GM18858 (cell line): ENCODE results near the gene IGF2R.
"Not testable (repeated sequence)": the region's sequence is repeated elsewhere in the genome, so short reads cannot be mapped to it uniquely, and the experiment has no call there.

Experiments used
- ATAC-seq: cut with Tn5 transposase; IDR thresholded peaks from one replicate; pipeline ENCODE4 v1.9.1; 2021; ENCODE audit not compliant: unreplicated experiment

IGF2R gene

DNA sequence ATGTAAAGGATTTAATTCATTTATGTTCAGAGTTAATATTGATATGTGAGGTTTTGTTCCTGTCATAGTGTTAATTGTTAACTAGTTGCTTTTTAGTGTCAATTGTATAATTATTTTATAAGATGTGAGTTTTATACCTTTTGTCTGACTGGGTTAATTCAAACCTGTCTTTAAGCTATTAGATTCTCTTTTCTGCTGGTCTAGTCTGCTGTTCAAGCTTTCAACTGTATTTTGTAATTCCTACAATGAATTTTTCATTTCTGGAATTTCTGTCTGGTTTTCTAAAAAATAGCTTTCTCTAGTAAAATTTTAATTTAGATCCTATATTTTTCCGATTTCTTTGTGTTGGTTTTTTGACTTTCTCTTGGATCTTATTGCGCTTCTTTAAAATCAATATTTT, 26.5 kb downstream of the IGF2R start:
- ATAC-seq = no peak

DNA sequence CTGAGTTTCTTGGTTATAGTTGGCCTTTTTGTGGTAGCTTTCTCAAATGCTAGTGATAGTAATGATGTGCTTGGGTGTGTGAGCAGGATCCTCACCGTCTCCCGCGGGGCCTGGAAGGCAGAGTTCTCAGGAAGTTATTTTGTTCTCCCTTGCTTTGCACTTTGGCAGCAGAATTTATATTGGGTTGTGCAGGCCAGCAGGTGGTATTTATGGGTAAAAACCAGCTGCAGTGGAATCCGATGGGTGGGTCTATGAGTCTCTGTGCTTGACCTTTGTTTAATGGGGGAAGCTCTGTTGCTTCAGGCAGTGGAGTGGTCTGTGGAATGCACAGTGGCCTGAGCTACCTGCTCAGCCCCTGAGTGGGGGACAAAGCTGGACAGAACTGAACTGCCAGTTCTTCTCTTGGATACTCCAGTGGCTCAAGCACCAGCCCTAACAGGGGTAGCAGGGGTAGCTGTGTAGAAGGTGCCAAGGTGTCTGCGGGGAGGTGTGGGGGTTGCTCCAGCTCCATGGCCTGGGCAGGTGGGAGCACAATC, 27.3 kb downstream of the IGF2R start:
- ATAC-seq = no peak

DNA sequence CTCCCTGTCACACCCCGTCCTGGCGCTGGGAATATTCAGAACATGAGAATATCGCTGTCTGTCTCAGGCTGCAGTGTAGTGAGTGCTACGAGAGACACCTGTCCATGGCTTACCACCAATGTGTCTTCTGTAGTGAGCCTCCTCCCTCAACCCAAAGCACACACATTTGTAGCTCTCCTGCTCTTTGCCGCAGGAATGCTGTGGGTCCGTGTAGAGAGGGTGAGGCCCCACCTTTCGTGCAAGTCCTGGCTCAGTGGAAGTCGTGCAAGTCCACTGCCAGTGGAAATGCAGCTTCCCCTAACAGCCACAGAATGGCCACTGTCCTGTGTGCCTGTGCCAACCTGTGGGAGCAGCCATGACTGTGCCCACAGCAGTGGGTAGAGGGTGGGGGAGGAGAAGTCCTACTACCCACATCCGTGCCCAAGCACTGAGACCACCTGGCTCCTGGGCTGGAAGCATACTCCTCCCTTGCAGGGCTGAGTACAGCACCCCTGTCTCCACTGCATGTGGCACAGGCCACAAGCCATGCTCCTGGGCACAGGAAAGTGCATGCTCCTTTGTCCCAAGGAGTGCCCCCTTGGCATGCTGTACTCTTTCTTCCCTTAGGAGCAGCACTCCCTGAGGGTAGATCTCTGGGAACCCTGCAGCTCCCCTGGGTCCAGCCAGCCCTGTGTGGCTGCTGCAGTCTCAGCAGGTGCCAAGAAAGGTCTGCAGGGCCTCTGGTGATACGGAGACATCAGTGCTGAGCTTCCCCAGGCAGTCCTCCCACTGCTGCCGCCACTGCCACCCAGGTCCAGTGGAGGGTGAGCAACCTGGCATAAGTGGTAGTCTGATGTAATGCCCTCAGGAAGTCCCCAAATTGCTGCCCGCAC, 28.0 kb downstream of the IGF2R start:
- no peak for ATAC-seq

DNA sequence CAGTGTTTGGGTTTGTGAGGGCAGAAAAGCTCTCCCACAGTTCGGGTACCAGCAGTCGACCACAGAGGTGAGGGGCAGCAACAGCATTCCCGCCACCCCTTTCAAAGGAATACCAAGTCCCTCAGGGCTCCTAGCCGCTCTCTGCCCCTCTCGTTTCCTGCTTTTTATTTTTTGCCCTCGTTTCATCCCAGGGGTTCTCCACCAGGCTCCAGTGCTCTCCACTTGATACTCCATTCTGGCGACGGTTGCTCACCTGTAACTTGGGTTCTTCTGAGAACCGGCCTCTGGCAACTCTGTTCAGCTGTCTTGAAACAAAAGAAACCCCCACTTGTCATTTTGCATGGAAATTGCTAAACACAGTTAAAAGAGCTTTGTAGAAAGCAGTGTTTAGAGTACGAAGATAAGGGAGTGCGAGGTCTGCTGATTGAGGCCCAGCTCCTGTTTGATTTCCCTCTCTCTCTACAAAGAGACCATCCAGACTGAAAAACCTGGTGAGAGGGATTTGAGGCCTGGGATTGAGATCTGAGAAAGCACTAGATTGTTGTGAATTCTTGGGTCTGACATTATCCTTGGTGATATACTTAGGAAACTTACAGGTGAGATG, 28.7 kb downstream of the IGF2R start:
- ATAC-seq = no peak

DNA sequence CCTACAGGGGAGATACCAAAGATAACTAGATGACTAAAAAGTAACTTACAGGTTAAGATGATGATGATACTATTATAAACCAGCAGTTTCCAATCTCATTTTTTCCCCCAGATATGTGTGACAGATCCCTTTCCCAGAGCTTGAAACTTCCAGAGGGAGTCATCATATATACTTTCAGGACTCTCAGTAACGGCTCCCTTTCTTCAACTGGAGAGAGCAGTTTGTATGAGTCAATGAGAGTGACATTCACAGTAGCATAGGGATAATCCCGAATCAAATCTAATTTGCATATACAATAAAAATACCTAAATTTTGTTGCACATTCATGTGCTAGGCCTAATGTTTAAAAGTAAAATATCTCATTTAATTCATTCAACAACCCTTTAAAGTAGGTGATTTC, 29.7 kb downstream of the IGF2R start:
- no peak for ATAC-seq

DNA sequence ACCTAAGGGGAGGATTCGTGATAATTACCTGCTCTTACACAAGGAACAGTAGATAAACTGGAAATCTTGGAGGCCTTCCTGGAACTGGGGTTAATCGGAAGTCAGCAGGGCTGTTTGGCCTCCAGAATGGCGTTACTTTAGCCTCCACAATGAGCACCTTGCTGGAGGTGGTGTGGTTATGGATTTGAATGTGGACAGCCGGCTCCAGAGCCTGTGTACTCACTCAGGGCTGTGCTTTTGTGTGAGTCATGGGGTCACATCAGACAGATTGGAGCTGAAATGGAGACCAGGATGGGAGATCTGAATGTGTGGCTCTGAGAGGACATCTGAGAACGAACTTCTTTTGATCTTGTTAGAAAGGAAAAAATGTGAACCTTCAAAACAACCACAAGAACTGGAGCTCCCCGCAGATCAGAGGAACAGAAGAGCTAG, 30.4 kb downstream of the IGF2R start:
- no peak for ATAC-seq

DNA sequence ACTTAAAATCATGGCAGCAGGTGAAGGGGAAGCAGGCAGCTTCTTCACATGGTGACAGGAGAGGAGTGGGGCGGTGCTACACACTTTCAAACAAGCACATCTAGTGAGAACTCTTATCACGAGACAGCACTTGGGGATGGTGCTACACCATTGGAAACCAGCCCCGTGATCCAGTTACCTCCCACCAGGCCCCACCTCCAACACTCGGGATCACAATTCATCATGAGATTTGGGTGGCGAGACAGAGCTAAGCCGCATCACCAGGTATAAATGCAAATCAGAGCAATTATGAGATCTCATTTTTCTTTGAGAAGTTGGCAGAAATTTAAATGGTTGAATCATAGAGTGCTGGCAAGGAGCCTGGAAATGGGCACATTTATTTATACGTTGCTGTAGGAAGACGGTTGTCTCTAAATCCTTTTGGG, 31.4 kb downstream of the IGF2R start:
- no peak for ATAC-seq

DNA sequence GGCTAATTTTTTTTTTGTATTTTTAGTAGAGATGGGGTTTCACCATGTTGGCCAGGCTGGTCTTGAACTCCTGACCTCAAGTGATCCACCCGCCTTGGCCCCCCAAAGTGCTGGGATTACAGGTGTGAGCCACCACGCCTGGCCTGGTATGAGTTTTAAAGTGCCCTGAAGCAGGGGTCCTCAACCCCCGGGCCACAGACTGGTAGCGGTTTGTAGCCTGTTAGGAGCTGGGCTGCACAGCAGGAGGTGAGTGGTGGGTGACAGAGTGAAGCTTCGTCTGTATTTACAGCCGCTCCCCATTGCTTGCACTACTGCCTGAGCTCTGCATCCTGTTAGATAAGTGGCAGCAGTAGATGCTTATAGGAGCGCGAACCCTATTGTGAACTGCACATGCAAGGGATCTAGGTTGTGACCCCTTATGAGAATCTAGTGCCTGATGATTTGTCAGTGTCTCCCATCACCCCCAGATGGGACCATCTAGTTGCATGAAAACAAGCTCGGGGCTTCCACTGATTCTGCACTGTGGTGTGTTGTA, 32.1 kb downstream of the IGF2R start:
- not testable (repeated sequence) for ATAC-seq

DNA sequence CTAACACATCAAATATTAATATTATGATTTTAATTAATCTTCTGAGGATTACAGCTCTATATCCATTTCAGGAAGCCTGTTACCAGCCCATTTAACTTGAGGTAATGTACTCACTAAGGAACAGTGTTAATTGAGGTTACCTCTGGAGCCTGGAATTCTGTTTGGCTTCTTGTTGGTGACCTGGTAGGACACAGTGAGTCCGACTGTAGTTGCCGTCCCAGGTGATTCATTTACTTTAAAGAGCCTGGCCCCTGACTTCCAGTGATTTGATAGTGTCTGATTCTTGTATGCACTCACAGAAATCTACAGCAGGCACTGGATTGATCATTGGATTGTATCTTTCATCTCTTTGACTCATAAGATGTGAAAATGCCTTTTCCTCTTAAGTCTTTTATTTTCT, 34.0 kb downstream of the IGF2R start:
- no peak for ATAC-seq

DNA sequence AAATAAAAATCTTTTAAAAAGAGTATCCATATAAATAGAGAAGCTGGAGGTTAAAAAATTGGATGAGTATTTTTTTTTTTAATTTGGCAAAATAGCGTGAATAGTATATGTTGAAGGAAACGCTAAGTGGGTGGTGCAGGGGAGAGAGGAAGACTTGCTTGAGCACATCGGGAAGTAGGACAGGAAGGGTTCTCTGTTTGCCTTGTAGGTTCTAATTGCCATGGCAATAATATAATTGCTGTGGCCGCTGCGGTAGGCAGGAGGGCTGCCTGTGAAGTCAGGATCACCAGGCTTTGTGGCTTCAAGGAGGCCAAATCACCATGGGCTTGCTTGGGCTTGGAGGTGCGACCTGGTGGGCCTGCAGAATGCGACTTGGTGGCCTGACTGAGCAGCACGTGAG, 35.1 kb downstream of the IGF2R start:
- ATAC-seq = no peak

DNA sequence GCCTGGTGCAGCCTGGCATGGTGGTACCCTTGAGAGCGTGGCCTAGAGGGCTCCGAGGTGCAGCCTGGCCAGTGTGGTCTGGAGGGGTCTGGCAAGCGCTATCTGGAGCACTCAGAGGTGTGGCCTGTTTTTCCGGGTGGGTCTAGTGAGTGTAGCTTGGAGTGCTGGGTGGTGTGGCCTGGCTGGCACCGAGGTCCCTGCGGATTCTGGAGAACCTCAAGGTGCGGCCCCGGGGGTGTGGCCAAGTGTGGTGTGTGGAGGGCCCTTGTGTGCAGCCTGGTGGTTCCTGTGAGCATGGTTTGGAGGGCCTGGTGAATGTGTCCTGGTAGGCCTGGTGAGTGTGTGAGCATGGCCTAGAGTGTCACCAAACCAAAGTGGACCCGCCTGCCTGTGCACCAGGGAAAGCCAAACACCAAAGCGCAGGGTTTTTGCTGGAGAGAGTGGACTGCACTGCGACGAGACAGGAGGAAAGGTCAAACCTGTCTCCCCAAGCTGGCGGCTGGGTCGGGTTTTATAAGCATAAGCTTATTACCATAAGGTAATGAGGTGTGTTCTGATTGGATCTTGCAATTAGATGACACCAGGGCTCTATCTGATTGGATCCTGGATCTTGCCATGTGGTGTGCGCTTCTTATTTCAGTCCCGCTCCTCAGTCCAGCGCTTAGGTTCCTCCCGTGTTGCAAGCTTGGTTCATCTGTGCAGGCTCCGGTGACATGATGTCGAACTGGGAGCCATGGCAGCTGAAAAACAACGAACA, 35.7 kb downstream of the IGF2R start:
- no peak for ATAC-seq

DNA sequence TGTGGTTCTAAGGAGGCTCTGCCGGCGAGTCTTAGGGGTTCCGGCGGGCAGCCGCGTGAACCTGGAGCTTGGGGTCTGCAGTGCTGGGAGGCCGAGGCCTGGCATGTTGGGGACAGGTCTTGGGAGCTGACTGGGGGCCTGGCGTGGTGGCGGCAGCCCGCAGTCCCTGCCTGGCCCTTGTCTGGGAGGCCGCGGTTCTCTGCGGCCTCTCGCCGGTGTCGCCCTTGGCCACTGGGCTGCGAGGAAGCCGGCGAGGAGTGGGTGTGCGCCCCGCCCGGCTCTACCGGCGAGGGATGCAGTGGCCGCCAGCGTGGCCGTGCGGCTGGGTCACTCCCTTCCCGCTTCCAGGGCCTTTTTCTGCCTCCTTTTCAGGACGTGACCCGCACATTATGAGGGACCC, 36.3 kb downstream of the IGF2R start:
- no peak for ATAC-seq

DNA sequence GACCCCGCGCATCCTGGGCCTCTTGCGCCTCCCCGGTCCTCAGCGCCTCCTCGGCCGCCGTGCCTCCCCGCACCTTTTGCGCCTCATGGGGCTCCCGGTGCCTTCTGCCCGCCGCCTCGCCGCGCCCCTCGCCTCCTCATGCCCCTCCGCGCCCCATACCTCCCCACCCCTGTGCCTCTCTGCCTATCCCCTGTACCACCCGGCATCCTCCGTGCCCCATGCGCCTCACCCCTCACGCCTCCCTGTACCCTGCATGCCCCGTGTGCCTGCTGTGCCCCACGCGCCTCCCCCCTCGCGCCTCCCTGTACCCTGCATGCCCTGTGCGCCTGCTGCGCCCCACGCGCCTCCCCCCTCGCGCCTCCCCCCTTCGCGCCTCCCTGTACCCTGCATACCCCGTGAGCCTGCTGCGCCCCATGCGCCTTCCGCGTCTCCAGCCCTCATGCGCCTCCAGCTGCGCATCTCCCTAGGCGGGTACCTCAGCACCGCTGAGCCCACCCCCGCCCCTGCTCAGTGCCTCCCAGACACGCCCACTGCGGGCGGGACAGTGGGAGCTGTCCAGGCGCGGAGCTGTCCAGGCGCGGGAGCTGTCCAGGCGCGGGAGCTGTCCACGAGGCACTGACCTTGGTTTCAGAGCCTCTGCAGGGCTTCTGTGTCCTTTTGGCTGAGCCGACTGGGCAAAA, 37.1 kb downstream of the IGF2R start:
- ATAC-seq = no peak

DNA sequence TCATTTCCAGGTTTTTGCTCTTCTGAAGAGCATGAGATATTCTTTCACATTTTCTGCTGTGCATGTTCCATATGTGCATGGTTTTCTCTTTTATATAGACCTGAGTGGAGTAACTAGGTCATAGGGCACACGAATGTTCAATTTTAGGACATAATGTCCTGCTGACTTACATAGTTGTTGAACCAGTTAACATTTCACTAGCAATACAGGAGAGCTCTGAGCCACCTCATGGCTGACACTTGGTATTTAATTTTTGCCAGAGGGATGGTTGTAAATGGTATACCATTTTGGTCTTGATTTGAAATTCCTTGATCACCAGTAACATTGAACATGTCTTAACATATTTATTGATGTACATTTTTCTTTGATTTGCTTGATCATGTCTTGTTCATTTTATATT, 38.3 kb downstream of the IGF2R start:
- ATAC-seq = no peak

DNA sequence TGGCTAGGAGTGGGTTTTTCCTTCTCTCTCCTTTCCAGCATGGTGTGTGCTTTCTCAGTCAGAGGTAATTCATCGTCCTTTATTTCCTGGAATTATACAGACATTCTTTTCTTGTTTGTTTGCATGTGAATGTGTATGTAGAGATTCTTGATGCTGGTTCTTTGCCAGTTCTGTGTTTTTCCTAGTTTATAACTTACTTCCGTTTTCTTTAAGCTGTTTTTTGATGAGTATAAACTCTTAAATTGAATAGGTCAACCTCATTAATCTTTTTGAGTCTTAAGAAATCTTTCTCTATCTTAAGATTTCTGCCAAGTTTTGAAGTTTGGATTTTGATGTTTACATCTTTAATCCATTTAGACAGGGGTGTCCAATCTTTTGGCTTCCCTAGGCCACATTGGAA, 38.7 kb downstream of the IGF2R start:
- ATAC-seq = no peak

DNA sequence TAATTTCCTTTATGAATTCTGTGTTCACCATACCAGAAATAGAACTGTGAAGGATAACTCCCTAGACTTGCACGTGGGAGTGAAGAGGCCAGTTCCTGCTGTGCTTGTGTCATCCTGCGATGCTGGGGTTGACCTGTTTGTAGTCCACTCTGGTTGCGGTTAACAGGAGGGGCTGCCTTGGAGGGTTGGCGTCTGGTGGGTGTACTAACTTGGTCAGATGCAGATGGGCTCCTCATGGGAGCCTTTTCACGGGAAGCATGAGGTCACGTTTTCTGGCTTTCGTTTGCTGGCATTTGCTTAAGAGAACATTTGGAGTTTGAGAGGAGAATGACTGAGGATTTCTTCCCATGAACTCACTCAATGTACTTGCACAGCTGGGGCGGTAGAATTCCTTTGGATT, 41.2 kb downstream of the IGF2R start:
- no peak for ATAC-seq

DNA sequence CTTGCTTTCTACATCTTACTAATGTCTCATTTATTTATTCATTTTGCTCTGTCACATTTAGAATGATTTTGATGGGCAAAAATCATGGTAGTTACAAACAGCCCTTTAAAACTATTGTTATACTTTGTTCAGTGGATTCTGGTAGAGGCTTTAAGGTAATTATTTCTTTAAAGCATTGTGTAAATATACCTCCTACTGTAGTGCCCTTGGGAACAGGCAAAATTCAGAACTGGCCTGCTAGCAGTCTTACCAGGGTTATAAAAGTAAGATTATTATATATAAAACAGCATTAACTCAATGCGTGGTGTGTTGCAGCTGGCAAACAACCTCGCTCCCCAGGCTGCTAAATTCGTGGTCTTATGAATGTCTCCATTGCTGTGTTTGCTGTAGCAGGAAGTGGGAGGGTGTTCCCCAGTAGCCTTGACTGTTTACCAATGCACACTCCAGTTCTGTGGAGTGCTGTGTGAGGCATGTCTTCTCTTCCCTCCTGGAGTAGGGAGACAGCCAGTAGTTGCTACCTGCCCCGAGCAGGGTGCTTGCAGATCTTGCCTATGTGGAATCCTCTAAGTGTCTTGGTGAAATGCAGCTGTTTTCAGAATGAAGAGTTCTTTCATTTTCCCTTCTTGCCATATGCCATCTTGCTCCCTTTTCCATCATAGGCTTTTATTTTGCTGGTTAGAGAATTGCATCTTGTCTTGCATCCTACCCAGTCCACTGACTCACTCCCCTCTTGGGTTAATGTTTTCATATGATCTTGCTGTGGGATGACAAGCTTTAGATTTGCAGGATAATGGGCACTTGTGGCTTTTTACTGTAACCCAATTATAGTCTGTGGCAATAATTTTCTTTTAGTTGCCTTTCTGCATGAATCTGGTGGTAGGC, 45.3 kb downstream of the IGF2R start:
- ATAC-seq = no peak

DNA sequence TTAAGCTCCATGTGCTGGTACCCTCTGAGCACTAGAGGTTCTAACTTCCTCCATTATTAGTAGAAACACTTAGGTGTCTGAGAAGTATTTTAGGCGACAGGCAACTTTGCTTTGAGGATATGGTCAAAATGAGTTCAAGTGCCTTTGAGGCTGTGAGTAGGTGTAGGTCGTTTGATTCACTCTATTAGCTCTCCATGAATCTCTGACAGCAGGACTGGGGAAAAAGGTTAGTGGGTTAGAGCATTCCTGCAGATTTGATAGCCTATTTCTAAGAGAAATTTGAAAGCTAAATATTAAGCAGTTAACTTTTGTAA, 45.9 kb downstream of the IGF2R start:
- no peak for ATAC-seq

DNA sequence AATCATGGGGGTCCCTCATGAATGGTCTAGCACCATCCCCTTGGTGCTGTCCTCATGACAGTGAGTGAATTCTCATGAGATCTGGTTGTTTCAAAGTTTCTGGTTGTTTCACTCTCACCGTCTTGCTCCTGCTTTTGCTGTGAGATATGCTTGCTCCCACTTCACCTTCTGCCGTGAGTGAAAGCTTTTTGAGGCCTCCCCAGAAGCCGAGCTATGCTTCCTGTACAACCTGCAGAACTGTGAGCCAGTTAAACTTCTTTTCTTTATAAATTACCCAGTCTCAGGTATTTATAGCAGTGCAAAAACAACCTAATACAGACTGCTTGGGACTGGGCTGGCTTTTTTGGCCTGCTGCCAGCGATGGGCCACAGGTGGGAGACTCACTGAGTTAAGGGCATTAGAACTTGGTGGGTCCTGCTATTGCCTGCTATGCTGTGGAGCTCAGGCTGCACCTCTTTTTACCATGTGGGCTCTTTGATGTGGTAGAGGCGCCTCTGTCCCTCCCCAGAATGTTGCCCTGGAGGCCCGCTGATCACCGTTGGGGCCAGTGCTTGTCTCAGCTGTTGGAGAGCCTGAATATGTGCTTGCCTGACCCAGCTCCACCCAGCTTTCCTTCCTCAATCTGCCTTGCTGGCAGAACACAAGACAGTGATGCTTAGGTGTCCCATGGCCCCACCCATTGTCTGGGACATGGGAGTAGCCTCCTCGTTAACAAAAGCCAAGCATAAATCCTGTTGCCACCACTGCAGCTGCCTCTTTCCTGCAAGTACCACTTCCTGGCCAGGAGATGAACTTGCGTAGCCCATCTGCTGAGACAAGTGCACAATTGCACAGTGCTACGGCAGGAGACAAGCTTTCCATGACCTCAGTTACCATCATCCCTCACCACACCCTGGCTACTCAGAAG, 47.1 kb downstream of the IGF2R start:
- ATAC-seq = no peak
